Common myeloid progenitor, CD34-positive (primary cell): ENCODE results near the gene NOL4L.

ENCODE experiments used
- CTCF ChIA-PET: fragments of 350-600 bp; sonication (Branson Sonifier 250); formaldehyde crosslinking; loops from one replicate; lab custom pipeline; 2021; ENCODE audit warnings: antibody characterized with exemption; lab: Charles Lee
- POLR2A ChIA-PET: fragments of 350-600 bp; sonication (Branson Sonifier 250); formaldehyde crosslinking; loops from one replicate; lab custom pipeline; 2021; ENCODE audit warnings: antibody characterized with exemption; lab: Charles Lee
- DNase-seq, 3 donors: peaks; one replicate each; pipeline versions ENCODE4 v3.0.0 to v3.0.0-alpha.2; 2013
- H3K27ac ChIP-seq, 2 experiments: 1 replicate in 1 of 2; 2 replicates in 1 of 2; pipeline ENCODE4 v1.7.0; 2013; ENCODE audit warnings: inconsistent platforms in 2 of 2, low read length in 2 of 2, mild to moderate bottlenecking in 2 of 2, low read depth in 1 of 2, moderate library complexity in 1 of 2; ENCODE audit not compliant: severe bottlenecking in 2 of 2, insufficient read depth in 1 of 2, poor library complexity in 1 of 2
- H3K27me3 ChIP-seq, 5 experiments: replicated peaks in 2 of 5; 1 replicate in 3 of 5; 2 replicates in 2 of 5; pipeline versions ENCODE4 v1.6.1 to v1.7.0; 2013; ENCODE audit warnings: low read length in 4 of 5, mild to moderate bottlenecking in 2 of 5, moderate library complexity in 2 of 5, inconsistent platforms in 1 of 5; ENCODE audit not compliant: insufficient read depth in 5 of 5, control insufficient read depth in 4 of 5
- H3K36me3 ChIP-seq, 4 experiments: 1 replicate in 2 of 4; 2 replicates in 2 of 4; pipeline versions ENCODE4 v1.6.1 to v1.7.0; 2013; ENCODE audit warnings: low read length in 3 of 4, control low read depth in 1 of 4, mild to moderate bottlenecking in 1 of 4; ENCODE audit not compliant: control insufficient read depth in 4 of 4, insufficient read depth in 4 of 4
- H3K4me1 ChIP-seq, 4 experiments: 1 replicate in 3 of 4; 2 replicates in 1 of 4; pipeline versions ENCODE4 v1.6.1 to v1.7.1; 2013; ENCODE audit warnings: low read length in 3 of 4, mild to moderate bottlenecking in 3 of 4, control low read depth in 1 of 4, inconsistent platforms in 1 of 4, moderate library complexity in 1 of 4; ENCODE audit not compliant: control insufficient read depth in 4 of 4, insufficient read depth in 4 of 4; ENCODE audit errors: control extremely low read depth in 1 of 4
- H3K4me3 ChIP-seq, 7 experiments: 1 replicate in 4 of 7; 2 replicates in 3 of 7; pipeline versions ENCODE4 v1.5.1 to v1.7.0; 2013; ENCODE audit warnings: mild to moderate bottlenecking in 7 of 7, low read length in 6 of 7, moderate library complexity in 6 of 7, inconsistent platforms in 2 of 7, low read depth in 2 of 7, control low read depth in 1 of 7; ENCODE audit not compliant: insufficient read depth in 4 of 7, control insufficient read depth in 1 of 7; ENCODE audit errors: extremely low read depth in 1 of 7
- H3K9me3 ChIP-seq, 5 experiments: 1 replicate in 4 of 5; 2 replicates in 1 of 5; pipeline versions ENCODE4 v1.6.1 to v1.7.1; 2013; ENCODE audit warnings: low read length in 4 of 5, mild to moderate bottlenecking in 2 of 5, inconsistent platforms in 1 of 5, low read depth in 1 of 5, moderate library complexity in 1 of 5; ENCODE audit not compliant: control insufficient read depth in 4 of 5, insufficient read depth in 2 of 5; ENCODE audit errors: control extremely low read depth in 1 of 5
- WGBS: methylation state at CpG from one replicate; pipeline ENCODE4 v1.1.5; 2013; ENCODE audit not compliant: insufficient coverage; 5-methylcytosine and 5-hydroxymethylcytosine counted together

Gene NOL4L

GRCh38 chr20:32622585-32623468 is 37.7 kb upstream of the NOL4L start:
- Histone ChIP-seq H3K4me3 (no peak overlapping the region), H3K36me3 (no peaks in the 10 kb centered on the region), H3K27me3 (no peaks in the 10 kb centered on the region), H3K4me1 (peaks cover 0 to 30% (median 16%) of the 10 kb centered on the region in 4 experiments), H3K27ac (no peak overlapping the region), H3K9me3 (no peaks in the 10 kb centered on the region)
- ChIA-PET POLR2A (no interaction called here), CTCF (interaction anchor here (0.6 kb wide), 1 partner anchor 8 kb away, joined by 3 read pairs; no protein-coding TSS in a partner anchor)
- WGBS: 99% methylated on average over 17 of the region's 21 CpGs
- DNase-seq: no peak

DNA sequence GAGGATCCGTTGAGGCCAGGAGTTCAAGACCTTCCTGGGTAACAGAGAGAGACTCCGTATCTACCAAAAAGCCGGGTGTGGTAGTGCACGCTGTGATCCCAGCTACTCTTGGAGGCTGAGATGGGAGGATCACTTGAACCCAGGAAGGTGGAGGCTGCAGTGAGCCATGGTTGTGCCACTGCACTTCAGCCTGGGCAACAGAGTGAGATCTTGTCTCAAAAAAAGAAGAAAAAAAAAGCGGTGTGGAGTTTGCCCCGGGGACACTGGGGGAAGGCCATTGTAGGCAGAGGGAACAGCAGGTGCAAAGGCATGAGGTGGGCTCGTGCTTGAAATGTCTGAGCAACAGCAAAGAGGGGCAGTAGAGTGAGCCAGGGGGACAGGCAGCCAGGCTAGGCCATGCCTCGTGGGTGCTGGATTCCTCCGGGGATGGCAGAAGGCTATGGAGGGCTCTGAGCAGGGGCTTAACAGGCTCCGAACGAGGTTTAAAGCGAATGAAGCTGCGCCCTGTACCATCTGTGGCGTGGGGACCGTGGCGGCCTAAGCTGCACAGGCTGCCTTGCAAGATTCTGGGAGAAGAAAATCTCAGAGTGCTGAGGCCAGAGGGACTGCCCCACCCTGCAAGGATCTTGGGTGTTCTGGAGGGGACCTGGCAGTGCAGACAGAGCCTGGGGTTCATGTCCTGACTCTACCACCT is 36.9 kb upstream of the NOL4L start:
- no peaks in the 10 kb centered on the region for H3K27me3 ChIP-seq
- DNase-seq: no peak
- peaks cover 0 to 22% (median 8%) of the 10 kb centered on the region in 4 experiments for H3K4me1 ChIP-seq
- WGBS: 91% methylated on average over 16 of the region's 16 CpGs
- CTCF ChIA-PET: interaction anchor here (0.6 kb wide), 1 partner anchor 9 kb away, joined by 3 read pairs; no protein-coding TSS in a partner anchor
- POLR2A ChIA-PET: no interaction called here
- H3K9me3 ChIP-seq: no peaks in the 10 kb centered on the region
- no peak overlapping the region for H3K27ac ChIP-seq
- no peak overlapping the region for H3K4me3 ChIP-seq
- no peaks in the 10 kb centered on the region for H3K36me3 ChIP-seq

GRCh38 chr20:32621071-32621890 is 36.1 kb upstream of the NOL4L start:
- ChIA-PET CTCF (no interaction called here), POLR2A (interaction anchor here (0.6 kb wide), 1 partner anchor 31 kb away, joined by 7 read pairs; no protein-coding TSS in a partner anchor)
- Histone ChIP-seq H3K4me1 (peaks cover 0 to 15% (median 1%) of the 10 kb centered on the region in 4 experiments), H3K36me3 (no peaks in the 10 kb centered on the region), H3K4me3 (no peak overlapping the region), H3K27me3 (no peaks in the 10 kb centered on the region), H3K27ac (no peak overlapping the region), H3K9me3 (no peaks in the 10 kb centered on the region)
- WGBS: 90% methylated on average over 3 of the region's 5 CpGs
- peak; percentile 19 to 40 (median 32) for DNase-seq

DNA sequence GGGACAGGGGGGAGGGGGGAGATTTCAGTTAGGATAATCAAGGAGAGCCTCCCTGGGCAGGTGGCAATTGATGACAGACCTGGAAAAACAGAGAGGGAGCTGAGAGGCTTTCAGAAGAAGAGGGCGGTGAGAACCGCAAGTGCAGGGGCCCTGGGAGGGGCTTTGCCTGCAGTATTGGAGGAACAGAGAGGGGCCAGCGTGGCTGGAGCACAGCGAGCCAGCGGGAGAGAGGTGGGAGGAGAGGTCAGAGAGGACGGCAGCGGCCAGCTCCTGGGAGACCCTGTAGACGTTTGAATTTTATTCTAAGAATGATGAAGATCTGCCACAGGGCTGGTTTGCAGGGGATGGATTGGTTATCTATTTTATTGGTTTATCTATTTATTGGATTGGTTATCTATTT is 34.5 kb upstream of the NOL4L start:
- Histone ChIP-seq H3K4me1 (peaks cover 0 to 6% (median under 1%) of the 10 kb centered on the region in 4 experiments), H3K36me3 (no peaks in the 10 kb centered on the region), H3K27ac (no peak overlapping the region), H3K27me3 (no peaks in the 10 kb centered on the region), H3K9me3 (no peaks in the 10 kb centered on the region), H3K4me3 (no peak overlapping the region)
- CTCF ChIA-PET: no interaction called here
- whole genome bisulfite sequencing: 94% methylated on average over 8 of the region's 8 CpGs
- POLR2A ChIA-PET: no interaction called here
- no peak for DNase-seq

GRCh38 chr20:32614772-32615171 is 29.6 kb upstream of the NOL4L start:
- Histone ChIP-seq H3K9me3 (no peaks in the 10 kb centered on the region), H3K4me3 (no peak overlapping the region), H3K36me3 (no peaks in the 10 kb centered on the region), H3K4me1 (peaks cover 0 to 19% (median 12%) of the 10 kb centered on the region in 4 experiments), H3K27me3 (no peaks in the 10 kb centered on the region), H3K27ac (no peak overlapping the region)
- DNase-seq: no peak
- POLR2A ChIA-PET: no interaction called here
- CTCF ChIA-PET: interaction anchor here (0.7 to 1.7 kb wide), 2 partner anchors 17 to 92 kb away, joined by 3 to 5 read pairs; no protein-coding TSS in a partner anchor
- WGBS: 100% methylated on average over 2 of the region's 2 CpGs

DNA sequence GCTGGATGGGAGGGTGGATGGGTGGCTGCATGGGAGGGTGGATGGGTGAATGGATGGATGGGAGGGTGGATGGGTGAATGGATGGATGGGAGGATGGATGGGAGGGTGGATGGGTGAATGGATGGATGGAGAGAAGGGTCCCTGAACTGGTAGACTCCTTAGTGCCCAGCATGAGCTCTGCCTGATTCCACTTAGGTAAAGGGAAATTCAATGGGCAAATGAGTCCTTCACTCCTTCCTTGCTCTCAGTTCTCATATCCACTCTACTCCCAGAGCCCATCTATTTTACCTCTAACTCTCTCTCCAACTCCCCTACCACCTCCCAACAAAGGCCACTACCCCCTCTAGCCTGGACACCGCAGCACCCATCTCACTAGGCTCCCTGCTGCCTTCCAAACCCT is 29.2 kb upstream of the NOL4L start:
- no peak for DNase-seq
- CTCF ChIA-PET: interaction anchor here (1.7 kb wide), 1 partner anchor 91 kb away, joined by 5 read pairs; no protein-coding TSS in a partner anchor
- Histone ChIP-seq H3K27me3 (no peaks in the 10 kb centered on the region), H3K4me3 (no peak overlapping the region), H3K27ac (no peak overlapping the region), H3K4me1 (peaks cover 0 to 19% (median 12%) of the 10 kb centered on the region in 4 experiments), H3K36me3 (no peaks in the 10 kb centered on the region), H3K9me3 (no peaks in the 10 kb centered on the region)
- WGBS: no CpG with 5 or more reads among the region's 1 CpG
- POLR2A ChIA-PET: no interaction called here
